Stimulated activated CD8-positive, alpha-beta memory T cell treated with anti-CD3 and anti-CD28 coated beads, Interleukin-15, amount 100 ng/mL, for 1 hour (primary cell): ENCODE measurements around the gene SIGLEC11.
"Not testable (repeated sequence)": the region's sequence is repeated elsewhere in the genome, so short reads cannot be mapped to it uniquely, and the experiment has no call there.

Source experiments
- DNase-seq: peaks from one replicate; pipeline ENCODE4 v3.0.0-alpha.2; 2020; ENCODE audit warnings: low read depth

The SIGLEC11 gene

DNA sequence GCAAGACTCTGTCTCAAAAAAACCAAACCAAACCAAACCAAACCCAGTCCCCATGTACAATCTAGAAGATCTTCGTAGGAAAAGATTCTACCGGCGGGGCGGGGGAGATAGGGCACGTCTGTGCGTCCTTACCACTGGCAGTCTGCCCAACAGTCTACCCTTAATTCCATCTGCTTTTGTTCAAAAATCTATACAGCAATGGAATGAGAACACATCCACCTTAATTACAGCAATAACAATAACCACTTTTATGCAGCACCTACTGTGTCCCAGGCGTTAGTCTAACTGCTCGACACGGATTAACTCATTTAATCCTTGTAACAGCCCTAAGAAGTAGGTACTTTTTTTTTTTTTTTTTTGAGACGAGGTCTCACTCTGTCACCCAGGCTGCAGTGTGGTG, 34.5 kb downstream of the SIGLEC11 start:
- no peak for DNase-seq

- no peak for DNase-seq
These were observed 35.5 kb downstream of the SIGLEC11 start for GRCh38 chr19:49925486-49925885.

DNA sequence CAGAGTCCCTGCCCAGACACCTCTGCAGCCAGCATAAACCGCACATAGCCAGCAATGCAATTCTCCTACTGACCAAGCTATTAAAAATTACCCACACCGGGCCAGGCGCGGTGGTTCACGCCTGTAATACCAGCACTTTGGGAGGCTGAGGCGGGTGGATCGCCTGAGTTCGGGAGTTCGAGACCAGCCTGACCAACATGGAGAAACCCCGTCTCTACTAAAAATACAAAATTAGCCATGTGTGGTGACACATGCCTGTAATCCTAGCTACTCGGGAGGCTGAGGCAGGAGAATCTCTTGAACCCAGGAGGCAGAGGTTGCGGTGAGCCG, 36.1 kb downstream of the SIGLEC11 start:
- DNase-seq: not testable (repeated sequence)

GRCh38 chr19:49924004-49924880, 36.7 kb downstream of the SIGLEC11 start:
- DNase-seq: no peak

GRCh38 chr19:49923055-49924003, 37.6 kb downstream of the SIGLEC11 start:
- no peak for DNase-seq

- no peak for DNase-seq
These were observed 38.8 kb downstream of the SIGLEC11 start for GRCh38 chr19:49921871-49922795.

DNA sequence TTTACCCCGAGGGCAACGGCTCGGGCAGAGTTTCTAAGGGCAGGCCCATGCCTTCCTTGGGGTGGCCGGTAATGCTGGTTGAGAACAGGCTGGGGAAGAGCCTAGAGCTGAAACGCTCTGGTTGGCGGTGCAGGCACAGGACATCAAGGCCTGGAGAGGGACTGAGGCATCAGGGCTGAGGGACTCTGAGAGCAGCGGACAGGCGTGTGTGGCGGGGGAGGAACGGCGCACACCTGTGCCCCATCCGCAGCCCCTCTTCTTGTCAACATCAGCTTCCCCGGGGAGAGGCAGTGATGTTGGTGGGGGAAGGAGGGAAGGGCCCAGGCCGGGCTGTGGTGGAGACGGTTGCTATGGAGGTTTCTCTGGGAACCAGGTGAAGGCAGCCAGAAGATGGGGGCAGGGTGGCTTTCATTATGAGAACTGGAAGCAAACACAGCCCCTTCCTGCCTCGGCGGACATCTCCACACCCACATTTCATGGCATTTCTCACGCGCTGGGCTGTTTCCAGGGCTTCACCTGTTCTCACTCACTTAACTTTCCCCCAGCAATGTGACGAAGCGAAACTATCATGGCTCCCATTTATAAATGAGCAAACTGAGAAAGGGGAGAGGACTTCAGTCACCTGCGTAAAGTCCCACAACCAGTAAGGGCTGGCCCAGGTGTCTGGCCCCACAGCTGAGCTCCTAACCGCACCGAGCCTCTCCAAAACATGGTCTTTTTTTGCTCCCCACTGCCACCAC, 40.2 kb downstream of the SIGLEC11 start:
- DNase-seq: no peak

GRCh38 chr19:49918089-49918488, 42.9 kb downstream of the SIGLEC11 start:
- no peak for DNase-seq

GRCh38 chr19:49916839-49917733, 43.9 kb downstream of the SIGLEC11 start:
- DNase-seq: no peak

DNA sequence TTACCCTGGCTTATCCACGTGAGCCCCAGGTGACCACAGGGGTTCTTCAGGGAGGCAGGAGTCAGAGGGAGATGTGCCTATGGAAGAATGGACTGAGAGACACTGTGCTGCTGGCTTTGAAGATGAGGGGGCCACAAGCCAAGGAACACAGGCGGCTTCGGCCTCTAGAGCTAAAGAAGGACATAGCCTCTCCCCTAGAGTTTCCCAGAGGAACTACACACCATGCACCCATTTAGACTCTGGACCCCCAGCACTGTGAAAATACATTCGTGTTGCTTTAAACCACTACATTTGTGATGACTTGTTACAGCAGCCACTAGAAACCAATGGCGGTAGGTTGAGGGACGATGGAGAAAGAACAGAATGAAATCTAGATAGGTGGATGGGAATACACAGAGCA, 45.7 kb downstream of the SIGLEC11 start:
- DNase-seq: no peak

GRCh38 chr19:49913720-49914119, 47.3 kb downstream of the SIGLEC11 start:
- no peak for DNase-seq

GRCh38 chr19:49912965-49913685, 47.8 kb downstream of the SIGLEC11 start:
- no peak for DNase-seq

DNA sequence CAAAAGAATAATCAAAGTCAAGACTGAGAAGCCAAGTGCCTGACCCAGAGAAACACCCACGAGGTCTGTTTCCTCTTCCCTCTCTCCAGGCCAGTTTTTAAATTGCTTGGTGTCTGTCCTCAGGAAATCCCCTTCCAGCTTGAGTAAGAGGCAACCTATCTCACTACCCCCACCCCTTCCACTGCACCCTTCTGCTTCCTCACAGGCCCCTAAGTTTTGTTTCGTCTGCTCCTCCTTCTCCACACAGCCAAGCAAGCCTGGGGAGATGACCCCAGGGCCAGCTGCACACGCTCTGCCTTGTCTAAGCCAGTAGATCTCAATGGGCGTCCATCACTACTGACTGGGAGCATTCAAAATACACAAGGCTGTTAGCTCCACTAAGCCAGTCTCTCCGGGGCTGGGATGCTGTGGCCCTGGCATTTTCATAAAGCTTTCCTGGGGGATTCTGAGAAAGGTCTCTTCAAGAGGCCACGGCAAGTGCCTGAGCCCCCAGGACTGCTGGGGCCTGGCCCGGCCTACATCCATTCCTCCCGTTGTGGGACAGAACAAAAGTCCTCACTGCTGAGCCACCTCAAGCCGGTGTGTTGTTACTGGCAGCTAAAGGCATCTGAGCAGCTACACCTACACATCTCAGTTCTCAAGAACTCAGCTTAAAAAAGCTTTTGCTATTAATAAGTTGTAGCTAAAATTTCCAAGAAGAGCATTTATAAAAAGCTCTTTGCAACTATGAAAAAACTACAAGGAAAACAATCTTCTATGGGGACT, 49.4 kb downstream of the SIGLEC11 start:
- no peak for DNase-seq

DNA sequence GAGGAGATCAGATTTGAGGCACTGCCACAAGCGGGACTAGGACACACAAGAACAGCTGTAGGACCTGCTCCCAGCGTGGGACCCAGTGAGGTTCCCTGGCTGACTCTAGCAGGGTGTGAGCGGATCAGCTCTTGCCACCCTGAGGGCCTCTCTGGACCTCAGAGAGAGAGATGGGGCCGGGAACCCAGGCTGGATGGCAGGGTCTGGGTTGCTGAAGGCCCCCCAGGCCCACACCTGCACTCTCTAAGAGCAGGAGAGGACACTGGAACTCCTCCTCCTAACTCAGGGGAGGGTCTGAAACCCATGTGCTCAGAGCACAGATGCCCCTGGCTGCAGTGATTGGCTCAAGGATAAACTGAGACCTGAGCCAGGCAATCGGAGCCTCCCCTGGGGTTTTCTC, 50.8 kb downstream of the SIGLEC11 start:
- no peak for DNase-seq

DNA sequence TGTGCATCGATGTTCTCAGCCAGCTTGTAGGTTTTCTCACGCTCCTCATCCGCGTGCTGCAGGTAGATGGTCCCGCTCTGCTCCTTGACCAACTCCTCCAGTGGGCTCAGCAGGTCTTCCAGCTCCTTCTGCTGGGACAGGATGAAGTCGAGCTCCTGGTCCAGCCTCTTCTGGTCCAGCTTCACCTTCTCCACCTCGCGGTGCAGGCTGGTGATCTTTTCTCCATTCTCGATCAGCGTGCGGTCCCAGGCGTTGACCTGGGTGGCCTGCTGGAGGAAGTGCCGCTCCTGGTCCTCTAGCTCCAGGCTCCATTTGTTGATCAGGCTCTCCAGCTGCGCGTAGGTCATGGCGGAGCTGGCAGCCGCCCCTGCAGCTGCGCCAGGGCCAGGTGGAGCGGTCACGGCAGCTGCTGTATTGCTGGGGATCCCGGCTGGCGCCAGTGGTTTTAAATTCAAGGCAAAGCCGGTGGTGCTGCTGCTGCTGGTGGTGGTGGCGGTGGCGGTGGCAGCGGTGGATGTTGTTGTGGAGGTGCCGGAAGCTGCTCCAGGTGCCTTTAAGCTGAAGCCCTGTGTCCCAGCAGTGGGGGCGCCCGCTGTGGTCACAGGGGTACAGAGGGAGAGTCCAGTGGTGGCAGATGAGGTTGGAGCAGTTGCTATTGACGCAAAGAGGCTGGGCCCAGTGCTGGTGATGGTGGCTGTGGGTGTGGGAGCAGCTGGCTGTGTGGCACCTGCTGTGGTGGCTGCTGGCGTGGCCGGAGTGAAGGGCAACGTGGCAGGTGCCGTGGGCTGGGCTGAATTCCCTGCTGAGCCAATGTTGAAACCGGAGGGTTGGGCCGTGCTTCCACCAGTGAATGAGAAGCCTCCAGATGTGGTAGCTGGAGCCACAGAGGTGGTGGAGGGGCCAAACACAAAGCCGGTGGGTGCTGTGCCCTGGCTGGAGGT, 52.2 kb downstream of the SIGLEC11 start:
- no peak for DNase-seq

DNA sequence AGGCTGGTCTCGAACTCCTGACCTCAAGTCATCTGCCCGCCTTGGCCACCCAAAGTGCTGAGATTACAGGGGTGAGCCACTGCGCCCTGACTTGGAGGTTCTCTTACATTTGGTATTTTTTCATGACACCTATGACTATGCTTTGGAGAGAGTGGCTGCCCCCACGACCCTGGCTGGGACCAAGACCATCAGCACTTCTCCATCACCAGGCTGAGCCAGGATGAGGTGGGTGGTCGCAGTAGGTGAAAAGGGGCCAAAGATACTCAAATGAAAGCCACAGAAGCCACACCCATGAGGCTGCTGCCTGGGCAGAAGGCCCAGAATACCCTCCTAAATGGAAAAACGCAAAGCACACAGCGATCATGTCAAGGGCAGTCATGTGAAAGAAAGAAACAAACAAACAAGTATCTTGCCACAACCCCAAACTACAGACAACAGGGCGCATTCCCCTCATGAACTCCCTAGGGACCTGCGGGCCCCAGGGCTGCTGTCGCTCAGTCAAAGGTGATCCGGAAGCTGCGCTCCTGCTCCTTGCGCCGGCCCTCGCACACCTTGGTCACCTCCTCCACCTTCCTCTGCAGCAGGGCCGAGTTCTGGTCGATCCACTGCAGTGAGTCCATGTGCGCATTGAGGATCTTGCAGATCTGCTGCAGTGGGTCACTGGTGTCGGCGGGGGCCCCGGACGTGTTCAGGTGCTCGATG, 53.1 kb downstream of the SIGLEC11 start:
- DNase-seq: no peak
